T1000 (cell line): Measurements from ENCODE around the gene KMT5C.
"Not testable (repeated sequence)": the region's sequence is repeated elsewhere in the genome, so short reads cannot be mapped to it uniquely, and the experiment has no call there.

Experiments
- DNase-seq: peaks from one replicate; lab custom pipeline; 2025; ENCODE audit warnings: mixed read lengths; lab: John Stamatoyannopoulos, UW

The KMT5C gene

GRCh38 chr19:55316646-55317045 lies 23.0 kb upstream of the KMT5C start:
- DNase-seq: no peak

GRCh38 chr19:55319785-55320184 lies 19.9 kb upstream of the KMT5C start:
- DNase-seq: no peak

GRCh38 chr19:55320844-55321419 lies 18.7 kb upstream of the KMT5C start:
- no peak for DNase-seq

- DNase-seq: no peak
Observed at GRCh38 chr19:55321466-55322137, 18.1 kb upstream of the KMT5C start.

GRCh38 chr19:55322204-55322885 lies 17.3 kb upstream of the KMT5C start:
- DNase-seq: no peak

GRCh38 chr19:55324662-55325061 lies 15.0 kb upstream of the KMT5C start:
- no peak for DNase-seq

- DNase-seq: no peak
Observed at GRCh38 chr19:55325172-55325571, 14.5 kb upstream of the KMT5C start, which contains the start of gene TMEM150B. Gene TMEM150B (minus strand): TSS chr19:55325341. CDS start chr19:55321036, 4,305 bp downstream.

GRCh38 chr19:55328774-55329318 lies 10.8 kb upstream of the KMT5C start:
- DNase-seq: not testable (repeated sequence)

- not testable (repeated sequence) for DNase-seq
Observed at GRCh38 chr19:55329791-55330190, 9.9 kb upstream of the KMT5C start.

GRCh38 chr19:55333870-55334269 lies 5.8 kb upstream of the KMT5C start:
- no peak for DNase-seq

GRCh38 chr19:55336101-55336500 lies 3.6 kb upstream of the KMT5C start:
- no peak for DNase-seq

GRCh38 chr19:55339889-55340783 lies 460 bp downstream of the KMT5C start:
- DNase-seq: no peak

- DNase-seq: no peak
Observed at GRCh38 chr19:55340784-55341147, 1.1 kb downstream of the KMT5C start.

- DNase-seq: no peak
Observed at GRCh38 chr19:55341171-55341588, 1.5 kb downstream of the KMT5C start.

- DNase-seq: no peak
Observed at GRCh38 chr19:55341595-55342531, 2.2 kb downstream of the KMT5C start.

GRCh38 chr19:55344444-55344843 lies 4.8 kb downstream of the KMT5C start:
- DNase-seq: no peak

GRCh38 chr19:55345101-55345817 lies 5.6 kb downstream of the KMT5C start:
- no peak for DNase-seq

GRCh38 chr19:55345818-55346724 lies 6.4 kb downstream of the KMT5C start:
- DNase-seq: no peak
